KMS-11 (cell line): Measurements from ENCODE around the gene POFUT1.
A peak's percentile ranks its signal among the peaks of the same experiment; 100 is the strongest.

Experiments
- H2AFZ ChIP-seq: fragments of 200-600 bp; sonication (generic); 2 replicates; pipeline ENCODE4 v1.6.1; 2016; ENCODE audit warnings: antibody characterized with exemption, mixed run types, low read depth
- H3K27ac ChIP-seq: fragments of 200-600 bp; sonication (generic); 2 replicates; pipeline ENCODE4 v1.6.1; 2016; ENCODE audit warnings: mild to moderate bottlenecking, mixed run types
- H3K27me3 ChIP-seq: fragments of 200-600 bp; sonication (generic); 2 replicates; pipeline ENCODE4 v1.6.1; 2017; ENCODE audit warnings: mild to moderate bottlenecking, low read depth, mixed run types, moderate library complexity; ENCODE audit not compliant: insufficient read depth
- H3K36me3 ChIP-seq: fragments of 200-600 bp; sonication (generic); 2 replicates; pipeline ENCODE4 v1.6.1; 2017; ENCODE audit warnings: mild to moderate bottlenecking, mixed run types; ENCODE audit not compliant: insufficient read depth
- H3K4me1 ChIP-seq: fragments of 200-600 bp; sonication (generic); 2 replicates; pipeline ENCODE4 v1.6.1; 2016; ENCODE audit warnings: mild to moderate bottlenecking, low read depth, mixed run types; ENCODE audit not compliant: poor library complexity, severe bottlenecking
- H3K4me2 ChIP-seq: fragments of 200-600 bp; sonication (generic); 2 replicates; pipeline ENCODE4 v1.7.0; 2016; ENCODE audit warnings: mild to moderate bottlenecking, mixed run types
- H3K4me3 ChIP-seq: fragments of 200-600 bp; sonication (generic); IDR thresholded peaks from 2 replicates; pipeline ENCODE4 v1.6.1; 2017; ENCODE audit warnings: low read depth, low read length, mixed read lengths; ENCODE audit not compliant: insufficient read depth
- H3K79me2 ChIP-seq: fragments of 200-600 bp; sonication (generic); 2 replicates; pipeline ENCODE4 v1.6.1; 2016; ENCODE audit warnings: low read depth, mixed run types; ENCODE audit not compliant: insufficient read depth
- H3K9ac ChIP-seq: fragments of 200-600 bp; sonication (generic); 2 replicates; pipeline ENCODE4 v1.6.1; 2016; ENCODE audit warnings: mild to moderate bottlenecking, mixed run types
- H4K20me1 ChIP-seq: fragments of 200-600 bp; sonication (generic); 2 replicates; pipeline ENCODE4 v1.6.1; 2016; ENCODE audit warnings: mild to moderate bottlenecking, mixed run types; ENCODE audit not compliant: insufficient read depth
- CTCF ChIP-seq: fragments of 200-600 bp; sonication (generic); conservative IDR thresholded peaks from 2 replicates; pipeline ENCODE4 v1.6.1; 2017; ENCODE audit warnings: low read depth, mild to moderate bottlenecking, antibody characterized with exemption, low read length, moderate library complexity, mixed read lengths

POFUT1 gene

GRCh38 chr20:32207626-32208498, at the start of gene POFUT1, which contains the start of gene PLAGL2:
Gene POFUT1, plus strand, starts transcription at chr20:32207880. Its CDS starts 62 bp downstream, at chr20:32207942.
Gene PLAGL2, minus strand, starts transcription at chr20:32207743. Its CDS starts 5,565 bp downstream, at chr20:32202178.
- peak within 1 kb of the TSS; percentile 84 for H2AFZ ChIP-seq
- peaks cover 5% of the 10 kb centered on the region; the same call in 1 of the 2 replicates for H4K20me1 ChIP-seq
- no peak within 1 kb of the TSS for H3K4me3 ChIP-seq
- peak within 1 kb of the TSS; percentile 95 for H3K9ac ChIP-seq
- H3K4me2 ChIP-seq = peak within 1 kb of the TSS; percentile 97
- H3K27ac ChIP-seq = peak within 1 kb of the TSS; percentile 54
- H3K27me3 ChIP-seq = no peaks in the 10 kb centered on the region
- peaks cover 49% of the 10 kb centered on the region for H3K4me1 ChIP-seq
- TF ChIP-seq CTCF = 0 out of 2 replicates have a peak, but pooled peaks have one; percentile 23
- H3K79me2 ChIP-seq = peaks cover 69% of the 10 kb centered on the region
- no peaks in the 10 kb centered on the region for H3K36me3 ChIP-seq

GRCh38 chr20:32158351-32158750, 49.3 kb upstream of the POFUT1 start:
- TF ChIP-seq CTCF = no peak
- H3K27me3 ChIP-seq = no peaks in the 10 kb centered on the region
- no peak overlapping the region for H3K9ac ChIP-seq
- 0 out of 2 replicates have a peak, but pooled peaks cover 8% of the 10 kb centered on the region for H3K36me3 ChIP-seq
- no peak overlapping the region for H3K4me2 ChIP-seq
- no peaks in the 10 kb centered on the region for H4K20me1 ChIP-seq
- H2AFZ ChIP-seq = no peak overlapping the region
- peaks cover 4% of the 10 kb centered on the region for H3K4me1 ChIP-seq
- H3K79me2 ChIP-seq = no peaks in the 10 kb centered on the region
- H3K27ac ChIP-seq = no peak overlapping the region
- no peak overlapping the region for H3K4me3 ChIP-seq

DNA sequence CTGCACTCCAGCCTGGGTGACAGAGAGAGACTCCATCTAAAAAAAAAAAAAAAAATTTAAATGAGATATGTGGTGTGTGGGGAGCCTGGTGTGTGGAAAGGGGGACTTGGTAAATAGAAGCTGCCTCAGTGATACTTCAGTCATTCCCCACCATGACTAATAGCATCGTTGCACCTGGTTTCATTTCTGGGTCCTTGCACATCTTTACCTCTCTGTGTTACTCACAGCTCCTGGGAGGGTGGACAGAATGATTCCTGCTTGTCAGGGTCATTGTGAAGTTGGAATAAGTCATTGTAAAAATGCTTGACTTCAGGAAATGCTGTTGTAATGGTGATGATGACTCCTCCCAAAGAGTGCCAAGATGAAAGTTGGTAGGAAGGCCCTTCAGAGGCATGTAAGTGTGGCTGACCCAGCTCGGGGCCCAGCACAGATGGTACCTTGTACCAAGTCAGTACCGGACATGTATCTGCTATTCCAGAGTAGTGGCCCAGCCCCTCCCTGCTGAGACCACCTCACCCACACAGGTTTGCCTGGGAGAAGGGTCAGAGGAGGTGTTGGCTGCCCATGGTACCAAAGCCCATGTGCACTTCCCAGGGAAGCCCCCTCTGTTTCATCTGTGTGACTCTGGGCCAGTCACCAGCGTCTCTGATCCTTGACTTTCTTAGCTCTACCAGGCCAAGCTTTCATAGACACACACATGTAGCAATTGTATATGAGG, 48.6 kb upstream of the POFUT1 start:
- H3K27me3 ChIP-seq = no peaks in the 10 kb centered on the region
- no peaks in the 10 kb centered on the region for H3K79me2 ChIP-seq
- TF ChIP-seq CTCF = no peak
- H4K20me1 ChIP-seq = no peaks in the 10 kb centered on the region
- H2AFZ ChIP-seq = no peak overlapping the region
- no peak overlapping the region for H3K4me3 ChIP-seq
- no peak overlapping the region for H3K27ac ChIP-seq
- no peak overlapping the region for H3K4me2 ChIP-seq
- 0 out of 2 replicates have a peak, but pooled peaks cover 5% of the 10 kb centered on the region for H3K36me3 ChIP-seq
- H3K4me1 ChIP-seq = peaks cover 4% of the 10 kb centered on the region
- H3K9ac ChIP-seq = no peak overlapping the region

DNA sequence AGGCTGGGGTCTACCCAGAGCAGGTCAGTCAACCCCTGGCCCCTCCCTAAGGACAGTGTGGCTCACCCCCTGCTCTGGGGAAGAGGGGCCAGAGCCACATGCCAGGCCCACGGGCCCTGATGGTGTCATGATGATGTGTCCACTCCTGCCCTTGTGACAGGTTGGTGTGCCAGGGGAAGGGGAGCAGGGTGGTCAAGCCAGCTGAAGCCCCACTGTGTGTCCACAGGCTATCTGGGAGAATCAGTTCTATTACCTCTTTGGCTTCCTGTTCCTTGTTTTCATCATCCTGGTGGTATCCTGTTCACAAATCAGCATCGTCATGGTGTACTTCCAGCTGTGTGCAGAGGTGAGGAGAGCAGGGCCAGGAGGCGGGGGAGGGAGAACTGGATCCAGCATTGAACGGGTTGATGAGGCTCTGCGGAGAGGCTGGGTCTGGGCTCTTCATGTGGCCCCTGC, 47.9 kb upstream of the POFUT1 start:
- H3K79me2 ChIP-seq = no peaks in the 10 kb centered on the region
- no peaks in the 10 kb centered on the region for H4K20me1 ChIP-seq
- H3K36me3 ChIP-seq = 0 out of 2 replicates have a peak, but pooled peaks cover 4% of the 10 kb centered on the region
- H3K4me3 ChIP-seq = no peak overlapping the region
- no peaks in the 10 kb centered on the region for H3K27me3 ChIP-seq
- no peak for TF ChIP-seq CTCF
- no peaks in the 10 kb centered on the region for H3K4me1 ChIP-seq
- H3K4me2 ChIP-seq = no peak overlapping the region
- no peak overlapping the region for H3K27ac ChIP-seq
- no peak overlapping the region for H3K9ac ChIP-seq
- H2AFZ ChIP-seq = no peak overlapping the region
